Measurements from ENCODE around the gene HLX.

HLX gene

GRCh38 chr1:220879076-220879508 lies at the start of gene HLX:
Gene HLX (plus strand): TSS chr1:220879443. CDS start chr1:220879858, 415 bp downstream.
- DNase-seq (ENCODE audit: low read depth in 2 of 2), result no peak

DNA sequence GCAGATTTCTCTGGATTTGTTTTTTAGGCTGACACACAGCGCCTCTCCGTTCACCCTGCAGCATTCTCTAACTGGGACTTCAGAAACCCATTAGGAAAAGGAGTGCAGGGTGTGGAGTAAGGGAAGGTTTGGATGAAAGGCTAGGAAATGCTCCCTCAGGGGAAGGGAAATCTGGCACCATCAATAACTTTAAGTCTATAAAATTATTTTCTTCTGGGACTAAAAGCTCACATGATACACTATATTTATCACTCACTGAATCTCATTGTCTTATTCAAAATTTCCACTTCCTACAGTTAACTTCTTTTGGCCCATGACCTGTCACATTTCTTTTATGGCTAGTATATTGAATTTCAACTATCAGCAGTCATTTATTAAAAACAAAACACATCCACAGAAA lies 45.8 kb upstream of the HLX start:
- no peak for DNase-seq (ENCODE audit: low read depth in 2 of 2)

- DNase-seq (ENCODE audit: low read depth in 2 of 2), result no peak
Observed at GRCh38 chr1:220834155-220834870, 44.9 kb upstream of the HLX start.

DNA sequence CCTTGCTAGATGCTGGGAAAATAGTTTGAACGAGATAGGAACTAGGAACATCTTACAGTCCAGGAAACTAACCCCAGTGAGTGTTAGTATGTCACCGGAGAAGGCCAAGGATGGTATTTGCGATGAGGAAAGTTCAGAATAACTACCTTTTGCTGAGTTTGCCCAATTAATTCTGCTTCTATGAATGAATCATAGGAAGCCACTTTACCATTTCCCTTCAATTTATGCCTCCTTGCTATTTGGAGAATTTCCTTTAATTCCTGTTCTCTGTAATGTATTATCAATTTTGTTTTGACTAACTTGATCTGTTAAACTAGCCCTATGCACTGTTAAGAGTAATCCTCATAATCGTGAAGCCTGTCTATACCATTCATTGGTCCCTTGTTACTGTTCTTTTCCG lies 40.7 kb upstream of the HLX start:
- DNase-seq (ENCODE audit: low read depth in 2 of 2), result no peak

DNA sequence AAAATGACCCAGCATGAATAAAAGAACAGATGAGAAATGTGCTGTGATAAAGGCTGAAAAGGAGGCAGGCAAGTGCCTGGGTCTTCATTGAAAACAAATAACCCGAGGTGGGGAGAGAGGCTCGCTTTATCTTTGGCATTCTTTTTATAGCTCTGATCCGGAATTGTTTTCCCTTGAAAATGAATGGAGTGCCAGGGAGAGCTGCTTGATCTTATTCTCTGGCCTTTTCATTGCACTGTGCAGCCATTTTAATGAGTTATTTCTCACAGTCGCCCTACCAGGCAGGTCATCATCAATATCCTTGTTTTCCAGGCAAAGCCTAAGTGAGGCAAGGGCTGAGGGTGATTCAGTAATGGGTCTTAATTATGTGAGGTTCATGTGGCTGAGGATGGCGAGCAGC lies 39.8 kb upstream of the HLX start:
- no peak for DNase-seq (ENCODE audit: low read depth in 2 of 2)

- no peak for DNase-seq (ENCODE audit: low read depth in 2 of 2)
Observed at GRCh38 chr1:220841293-220841692, 38.0 kb upstream of the HLX start.

- no peak for DNase-seq (ENCODE audit: low read depth in 2 of 2)
Observed at GRCh38 chr1:220843481-220844011, 35.7 kb upstream of the HLX start.

- DNase-seq (ENCODE audit: low read depth in 2 of 2), result no peak
Observed at GRCh38 chr1:220852408-220852807, 26.8 kb upstream of the HLX start.

DNA sequence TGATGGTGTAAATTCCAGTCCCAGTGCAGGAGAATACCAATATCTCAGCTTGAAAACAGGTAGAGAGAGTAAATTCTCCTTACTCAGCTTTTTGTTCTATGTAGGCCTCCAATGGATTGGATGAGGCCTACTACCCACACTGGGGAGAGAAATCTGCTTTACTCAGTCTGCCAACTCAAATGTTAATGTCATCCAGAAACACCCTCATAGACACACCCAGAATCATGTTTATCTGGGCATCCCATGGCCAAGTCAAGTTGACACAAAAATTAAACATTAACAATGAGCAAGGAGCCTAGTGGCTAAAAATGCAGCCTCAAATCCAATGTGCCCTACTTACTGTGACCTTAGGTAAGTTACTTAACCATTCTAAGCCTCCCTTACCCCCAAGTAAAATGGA lies 6.9 kb upstream of the HLX start:
- no peak for DNase-seq (ENCODE audit: low read depth in 2 of 2)

- DNase-seq (ENCODE audit: low read depth in 2 of 2), result no peak
Observed at GRCh38 chr1:220873087-220873486, 6.2 kb upstream of the HLX start.

DNA sequence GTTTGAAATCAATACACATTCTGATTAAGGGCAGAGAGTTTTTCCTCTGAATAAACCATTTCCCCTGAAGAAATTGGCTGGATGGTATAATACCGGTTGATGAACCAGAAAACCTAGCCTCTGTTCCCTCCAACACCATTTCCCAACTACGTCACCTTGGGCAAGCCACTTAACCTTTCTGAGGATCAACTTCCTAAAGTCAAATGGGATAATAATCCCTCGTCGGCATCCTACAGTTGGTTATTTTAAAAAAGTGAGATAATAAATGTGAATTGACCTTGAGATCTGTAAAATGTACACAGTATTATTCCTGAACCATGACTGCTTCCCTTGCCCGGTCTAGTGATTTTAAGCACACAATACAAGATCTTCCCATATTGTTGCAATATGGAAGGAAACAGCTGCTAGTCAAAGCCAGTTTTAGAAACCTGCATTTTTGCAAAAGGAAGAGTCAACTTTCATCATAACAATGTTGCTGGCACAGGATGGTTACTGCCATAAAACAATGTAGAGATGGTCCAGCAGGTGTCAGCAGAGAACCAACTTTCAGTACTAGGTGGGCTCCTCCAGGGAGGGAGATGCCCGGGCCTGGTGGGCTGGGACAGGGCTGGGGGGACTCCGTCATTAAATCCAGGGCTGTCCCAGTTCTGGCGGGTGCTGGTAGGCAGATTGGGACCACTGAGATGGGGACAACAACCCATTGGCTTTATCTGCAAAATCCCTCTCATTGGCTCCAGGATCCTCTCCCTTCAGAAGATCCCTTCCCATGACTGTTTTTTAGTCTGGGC lies 5.2 kb upstream of the HLX start:
- DNase-seq (ENCODE audit: low read depth in 2 of 2), result no peak

DNA sequence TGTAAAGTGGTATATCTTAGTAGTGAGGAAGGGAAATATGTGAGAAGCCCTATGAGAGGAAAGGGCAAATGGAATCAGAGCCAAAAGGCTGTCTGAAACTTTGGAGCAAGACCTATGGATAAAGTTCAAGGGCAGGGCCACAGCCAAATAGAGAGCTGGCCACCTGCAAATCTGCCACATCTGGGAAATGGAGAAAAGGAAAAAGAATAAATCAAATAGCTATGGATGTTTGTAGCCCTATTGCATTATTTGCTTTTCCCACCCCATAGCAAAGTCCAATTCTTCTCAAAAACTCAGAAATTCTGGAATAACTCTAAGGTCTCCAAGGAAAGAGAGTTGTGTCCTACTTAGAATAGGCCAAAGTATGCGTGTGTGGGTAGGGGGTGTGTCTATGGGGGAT lies 4.0 kb upstream of the HLX start:
- no peak for DNase-seq (ENCODE audit: low read depth in 2 of 2)

GRCh38 chr1:220876511-220877376 lies 2.5 kb upstream of the HLX start:
- no peak for DNase-seq (ENCODE audit: low read depth in 2 of 2)

DNA sequence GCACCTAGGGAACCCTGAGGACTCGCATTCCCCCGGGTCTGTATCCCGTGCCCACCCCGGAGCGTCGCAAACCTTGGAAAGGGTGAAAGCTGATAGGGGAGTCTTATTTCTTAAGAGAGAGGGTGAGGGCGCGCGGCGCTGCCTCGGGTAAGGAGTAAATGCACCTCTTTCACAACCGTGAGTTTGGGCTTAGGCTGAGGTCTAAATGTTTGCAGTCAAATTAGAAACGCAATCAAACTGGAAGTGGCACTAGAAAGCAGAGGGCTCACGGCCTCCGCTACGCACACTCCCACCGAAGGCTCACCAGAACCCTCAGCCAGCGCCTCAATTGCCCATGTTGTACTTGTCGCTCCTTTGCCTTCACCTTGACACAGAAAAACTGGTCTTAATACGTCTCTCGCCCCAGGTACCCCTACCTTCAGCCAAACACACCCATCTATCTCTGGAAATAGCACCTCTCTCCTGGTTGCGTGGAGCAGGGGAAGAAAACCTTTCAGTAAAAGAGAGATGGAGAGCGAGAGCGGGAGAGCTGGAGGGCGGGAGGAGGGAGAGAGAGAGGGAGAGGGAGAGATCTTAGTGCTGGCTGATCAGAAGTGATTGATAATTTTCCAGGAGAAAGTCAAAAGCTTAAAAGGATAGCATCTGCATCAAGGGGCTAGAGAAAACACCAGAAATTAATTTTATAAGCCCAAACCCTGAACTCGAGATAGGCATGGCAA lies 1.7 kb upstream of the HLX start:
- DNase-seq (ENCODE audit: low read depth in 2 of 2), result no peak

- DNase-seq (ENCODE audit: low read depth in 2 of 2), result no peak
Observed at GRCh38 chr1:220878191-220879075, 810 bp upstream of the HLX start.

- no peak for DNase-seq (ENCODE audit: low read depth in 2 of 2)
Observed at GRCh38 chr1:220879509-220880361, 492 bp downstream of the HLX start.

DNA sequence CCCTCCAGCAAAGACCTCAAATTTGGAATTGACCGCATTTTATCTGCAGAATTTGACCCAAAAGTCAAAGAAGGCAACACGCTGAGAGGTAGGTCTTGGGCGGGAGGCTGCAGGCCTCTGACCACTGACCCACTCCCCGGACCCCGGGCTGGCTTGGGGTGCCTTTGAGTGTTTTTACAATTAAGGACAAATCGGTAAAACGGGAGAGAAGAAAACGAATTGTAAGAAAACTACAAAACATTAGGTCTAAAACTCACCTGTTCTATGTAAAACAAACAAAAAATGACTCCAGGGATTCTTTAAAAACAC lies 1.1 kb downstream of the HLX start:
- DNase-seq (ENCODE audit: low read depth in 2 of 2), result no peak

- DNase-seq (ENCODE audit: low read depth in 2 of 2), result no peak
Observed at GRCh38 chr1:220880726-220881506, 1.7 kb downstream of the HLX start.
